Sciatic nerve (tissue), 2 donors: ENCODE data around the gene BRD8. TPM values are rescaled to one million over a fixed set of nuclear protein-coding genes. Genes with fewer than 3 reads are reported as not detected.
"Not testable (repeated sequence)": the region's sequence is repeated elsewhere in the genome, so short reads cannot be mapped to it uniquely, and the experiment has no call there.

Experiments
- ATAC-seq: fragments of 200-7000 bp; cut with Tn5 transposase; one replicate; pipeline ENCODE4 v1.9.1; 2020; ENCODE audit warnings: mild to moderate bottlenecking, moderate library complexity
- DNase-seq: peaks from one replicate; pipeline ENCODE4 v3.0.0-alpha.2; 2020; ENCODE audit warnings: low spot score
- intact Hi-C: fragments of 100-400 bp; cut with DNase I; formaldehyde crosslinking; loops from one replicate; pipeline ENCODE4 v1.14.2; 2022
- total RNA-seq: library from RNA; stranded (reverse); fragmentation: NEBNext Ultra II Directional; extraction: Animal tissue kit (Norgen Biotek cat#: 25700); gene quantifications from one replicate; pipeline ENCODE4 v1.2.1, GENCODE V29; 2021
- donor health status: DM: no; HTN: no; CAD: no.
- donor health status: DM: no; HTN: no; CAD: no.

The BRD8 gene, protein sequence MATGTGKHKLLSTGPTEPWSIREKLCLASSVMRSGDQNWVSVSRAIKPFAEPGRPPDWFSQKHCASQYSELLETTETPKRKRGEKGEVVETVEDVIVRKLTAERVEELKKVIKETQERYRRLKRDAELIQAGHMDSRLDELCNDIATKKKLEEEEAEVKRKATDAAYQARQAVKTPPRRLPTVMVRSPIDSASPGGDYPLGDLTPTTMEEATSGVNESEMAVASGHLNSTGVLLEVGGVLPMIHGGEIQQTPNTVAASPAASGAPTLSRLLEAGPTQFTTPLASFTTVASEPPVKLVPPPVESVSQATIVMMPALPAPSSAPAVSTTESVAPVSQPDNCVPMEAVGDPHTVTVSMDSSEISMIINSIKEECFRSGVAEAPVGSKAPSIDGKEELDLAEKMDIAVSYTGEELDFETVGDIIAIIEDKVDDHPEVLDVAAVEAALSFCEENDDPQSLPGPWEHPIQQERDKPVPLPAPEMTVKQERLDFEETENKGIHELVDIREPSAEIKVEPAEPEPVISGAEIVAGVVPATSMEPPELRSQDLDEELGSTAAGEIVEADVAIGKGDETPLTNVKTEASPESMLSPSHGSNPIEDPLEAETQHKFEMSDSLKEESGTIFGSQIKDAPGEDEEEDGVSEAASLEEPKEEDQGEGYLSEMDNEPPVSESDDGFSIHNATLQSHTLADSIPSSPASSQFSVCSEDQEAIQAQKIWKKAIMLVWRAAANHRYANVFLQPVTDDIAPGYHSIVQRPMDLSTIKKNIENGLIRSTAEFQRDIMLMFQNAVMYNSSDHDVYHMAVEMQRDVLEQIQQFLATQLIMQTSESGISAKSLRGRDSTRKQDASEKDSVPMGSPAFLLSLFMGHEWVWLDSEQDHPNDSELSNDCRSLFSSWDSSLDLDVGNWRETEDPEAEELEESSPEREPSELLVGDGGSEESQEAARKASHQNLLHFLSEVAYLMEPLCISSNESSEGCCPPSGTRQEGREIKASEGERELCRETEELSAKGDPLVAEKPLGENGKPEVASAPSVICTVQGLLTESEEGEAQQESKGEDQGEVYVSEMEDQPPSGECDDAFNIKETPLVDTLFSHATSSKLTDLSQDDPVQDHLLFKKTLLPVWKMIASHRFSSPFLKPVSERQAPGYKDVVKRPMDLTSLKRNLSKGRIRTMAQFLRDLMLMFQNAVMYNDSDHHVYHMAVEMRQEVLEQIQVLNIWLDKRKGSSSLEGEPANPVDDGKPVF
- total RNA-seq, result 67.0 TPM

DNA sequence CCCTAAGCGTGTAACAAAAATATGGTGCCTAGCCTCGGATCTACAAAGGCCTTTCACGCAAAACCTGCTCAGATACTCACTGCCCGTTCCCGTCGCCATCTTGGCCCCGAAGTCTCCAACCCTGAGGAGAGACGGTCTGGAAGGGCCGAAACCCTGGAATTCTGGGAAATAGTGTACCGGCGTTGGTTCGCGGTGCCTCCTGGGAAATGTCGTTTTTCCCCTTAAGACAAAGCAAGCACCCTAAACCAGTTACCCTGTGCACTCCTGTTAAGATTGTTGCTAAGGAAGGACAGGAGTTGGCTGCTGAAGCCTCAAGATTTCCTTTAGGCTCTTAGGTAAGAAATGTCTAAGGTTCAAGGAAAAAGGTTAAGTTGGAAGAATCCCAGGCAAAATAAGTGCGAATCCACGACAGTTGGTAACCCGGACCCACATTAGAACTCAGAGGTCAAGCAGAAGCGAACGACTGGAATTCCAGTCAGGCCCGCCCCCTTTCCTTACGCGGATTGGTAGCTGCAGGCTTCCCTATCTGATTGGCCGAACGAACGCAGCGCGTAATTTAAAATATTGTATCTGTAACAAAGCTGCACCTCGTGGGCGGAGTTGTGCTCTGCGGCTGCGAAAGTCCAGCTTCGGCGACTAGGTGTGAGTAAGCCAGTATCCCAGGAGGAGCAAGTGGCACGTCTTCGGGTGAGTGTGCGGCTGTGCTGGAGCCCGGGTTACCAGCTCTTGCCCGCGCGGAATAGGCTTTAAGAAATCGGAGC lies at the start of gene BRD8, which contains the start of gene KIF20A:
Gene BRD8, minus strand, starts transcription at position 115 of the 761 bp plus-strand sequence. Its CDS starts 16 bp downstream, at position 99.
Gene KIF20A, plus strand, starts transcription at position 597 of the 761 bp plus-strand sequence. CDS start 569 bp downstream, outside the sequence.
- peak; percentile 97 for DNase-seq
- intact Hi-C loops, result no loop called here
- ATAC-seq, result peak; percentile 99

- DNase-seq (no peak), ATAC-seq (no peak)
- intact Hi-C loops, result loop anchor here (10.0 kb wide), 1 partner anchor 48 kb away; the partner anchor contains the start of gene GFRA3
Measured at GRCh38 chr5:138226910-138227309, 48.5 kb upstream of the BRD8 start.

DNA sequence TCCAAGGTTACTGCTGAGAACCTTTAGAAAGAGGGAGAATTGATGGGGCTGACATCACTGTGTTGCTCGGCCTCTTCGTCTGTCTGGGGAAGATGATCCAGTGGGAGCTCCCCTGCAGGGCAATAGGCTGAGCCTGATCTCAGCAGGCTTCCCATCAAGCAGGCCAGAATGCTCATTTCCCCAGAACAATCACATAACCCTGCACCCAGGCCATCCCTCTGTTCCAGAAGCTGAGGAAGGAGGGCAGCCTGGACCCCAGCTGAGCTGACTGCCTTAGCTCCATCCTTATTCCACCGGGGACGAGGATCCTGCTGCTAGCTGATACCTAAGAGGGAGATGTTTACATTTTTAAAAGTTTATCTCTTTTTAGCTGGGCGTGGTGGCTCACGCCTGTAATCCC lies 46.3 kb upstream of the BRD8 start:
- DNase-seq (no peak), ATAC-seq (no peak)
- intact Hi-C loops, result loop anchor here (10.0 kb wide), 1 partner anchor 50 kb away; the partner anchor contains the start of gene GFRA3

GRCh38 chr5:138223532-138223931 lies 45.1 kb upstream of the BRD8 start:
- no peak for ATAC-seq
- intact Hi-C loops, result loop anchor here (10.0 kb wide), 1 partner anchor 51 kb away; the partner anchor contains the start of gene GFRA3
- no peak for DNase-seq

GRCh38 chr5:138216799-138217198 lies 38.4 kb upstream of the BRD8 start:
- no peak for ATAC-seq
- intact Hi-C loops, result no loop called here
- no peak for DNase-seq

GRCh38 chr5:138213161-138214029 lies 35.0 kb upstream of the BRD8 start, which contains the start of gene CDC23:
TSS of gene CDC23 (minus strand) at chr5:138213323. CDS start at chr5:138213312, 11 bp downstream.
- intact Hi-C loops, result no loop called here
- ATAC-seq, result peak; percentile 99
- peak; percentile 93 for DNase-seq

GRCh38 chr5:138212828-138213160 lies 34.4 kb upstream of the BRD8 start:
- intact Hi-C loops, result no loop called here
- peak; percentile 35 for ATAC-seq
- DNase-seq, result no peak

DNA sequence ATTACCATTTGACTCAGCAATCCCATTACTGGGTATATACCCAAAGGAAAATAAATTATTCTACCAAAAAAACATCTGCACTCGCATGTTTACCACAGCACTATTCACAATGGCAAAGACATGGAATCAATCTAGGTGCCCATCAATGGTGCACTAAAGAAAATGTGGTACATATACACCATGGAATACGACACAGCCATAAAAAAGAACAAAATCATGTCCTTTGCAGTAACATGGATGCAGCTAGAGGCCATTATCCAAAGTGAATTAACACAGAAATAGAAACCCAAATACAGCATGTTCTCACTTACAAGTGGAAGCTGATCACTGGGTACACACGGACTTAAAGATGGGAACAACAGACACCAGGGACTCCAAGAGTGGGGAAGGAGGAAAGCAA lies 32.6 kb upstream of the BRD8 start:
- ATAC-seq (no peak), DNase-seq (no peak)
- intact Hi-C loops, result no loop called here

GRCh38 chr5:138193859-138194258 lies 15.4 kb upstream of the BRD8 start:
- DNase-seq, ATAC-seq, intact Hi-C loops: not testable (repeated sequence)

GRCh38 chr5:138192826-138193225 lies 14.4 kb upstream of the BRD8 start:
- ATAC-seq (no peak), DNase-seq (no peak)
- intact Hi-C loops, result no loop called here

- intact Hi-C loops, result no loop called here
- DNase-seq (no peak), ATAC-seq (no peak)
Measured at GRCh38 chr5:138188626-138189025, 10.2 kb upstream of the BRD8 start.

- DNase-seq (no peak), ATAC-seq (no peak)
- intact Hi-C loops, result no loop called here
Measured at GRCh38 chr5:138186002-138186447, 7.6 kb upstream of the BRD8 start.

GRCh38 chr5:138182808-138183207 lies 4.4 kb upstream of the BRD8 start:
- intact Hi-C loops, result no loop called here
- DNase-seq (no peak), ATAC-seq (no peak)

DNA sequence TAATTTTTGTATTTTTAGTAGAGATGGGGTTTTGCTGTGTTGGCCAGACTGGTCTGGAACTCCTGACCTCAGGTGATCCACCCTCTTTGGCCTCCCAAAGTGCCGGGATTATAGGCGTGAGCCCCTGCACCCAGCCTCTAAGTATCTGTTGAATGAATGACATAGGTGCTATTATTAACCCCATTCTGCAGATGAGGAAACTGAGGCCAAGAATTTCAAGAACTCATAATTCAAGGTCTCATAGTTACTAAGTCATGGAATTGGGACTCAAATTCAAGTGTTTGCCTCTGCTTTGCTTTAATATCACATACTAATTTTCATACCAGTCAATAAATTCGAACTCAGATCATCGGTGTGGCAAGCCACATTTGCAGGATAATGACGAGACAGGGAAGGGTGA lies 2.4 kb upstream of the BRD8 start:
- ATAC-seq (no peak), DNase-seq (no peak)
- intact Hi-C loops, result no loop called here

DNA sequence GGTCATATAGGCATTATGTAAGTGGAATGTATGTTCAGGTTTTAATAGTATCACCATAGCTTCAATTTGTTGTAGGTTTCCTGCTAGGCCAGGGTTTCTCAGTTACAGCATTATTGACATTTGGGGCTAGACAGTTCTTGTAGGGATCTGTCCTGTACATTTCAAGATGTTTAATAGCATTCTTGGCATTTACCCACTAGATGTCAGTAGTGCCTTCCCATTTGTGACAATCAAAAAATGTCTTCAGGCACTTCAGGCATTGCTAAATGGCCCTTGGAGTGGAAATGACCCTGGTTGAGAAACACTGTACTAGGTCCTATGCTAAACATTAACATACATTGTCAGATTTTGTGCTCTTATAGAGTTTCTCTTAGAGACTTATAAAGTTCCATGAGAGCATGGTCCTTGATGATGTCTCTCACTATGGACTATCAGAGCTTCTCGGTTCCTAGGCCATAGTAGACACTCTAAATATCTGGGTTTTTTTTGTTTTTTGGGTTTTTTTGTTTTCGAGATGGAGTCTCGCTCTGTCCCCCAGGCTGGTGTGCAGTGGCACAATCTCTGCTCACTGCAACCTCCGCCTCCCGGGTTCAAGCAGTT lies 1.9 kb upstream of the BRD8 start:
- no peak for ATAC-seq
- intact Hi-C loops, result no loop called here
- DNase-seq, result no peak

DNA sequence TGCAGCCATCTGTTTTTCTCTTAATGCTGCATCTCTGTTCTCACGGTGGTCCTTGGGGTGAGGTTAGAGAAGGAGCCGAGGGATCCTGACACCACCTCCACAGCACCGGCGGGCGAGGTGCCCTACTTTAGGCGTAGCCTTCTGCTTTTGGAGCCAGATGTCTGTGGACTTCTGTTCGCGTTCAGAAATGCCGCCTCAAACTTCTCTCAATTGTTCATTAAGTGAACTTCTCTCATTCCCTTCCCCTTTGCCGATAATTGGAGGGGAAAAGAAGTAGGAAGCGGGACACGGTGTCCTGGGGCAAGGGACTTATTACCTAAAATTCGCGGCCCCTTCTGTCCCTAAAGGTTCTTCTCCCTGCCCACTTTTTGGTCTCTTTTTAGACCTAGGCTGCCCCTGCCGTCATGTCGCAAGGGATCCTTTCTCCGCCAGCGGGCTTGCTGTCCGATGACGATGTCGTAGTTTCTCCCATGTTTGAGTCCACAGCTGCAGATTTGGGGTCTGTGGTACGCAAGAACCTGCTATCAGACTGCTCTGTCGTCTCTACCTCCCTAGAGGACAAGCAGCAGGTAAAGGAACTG lies 937 bp upstream of the BRD8 start:
- intact Hi-C loops, result no loop called here
- ATAC-seq (no peak), DNase-seq (no peak)
